GM15510 (cell line): ENCODE results near the gene KREMEN2.

Experiments used
- POLR2A ChIP-seq: IDR thresholded peaks from 3 replicates; pipeline ENCODE4 v1.6.1; 2011; ENCODE audit warnings: borderline replicate concordance; ENCODE audit not compliant: insufficient read length; ENCODE audit errors: extremely low read depth

KREMEN2 gene

GRCh38 chr16:2981177-2981898 is 17.3 kb downstream of the KREMEN2 start:
- no peak for TF ChIP-seq POLR2A

DNA sequence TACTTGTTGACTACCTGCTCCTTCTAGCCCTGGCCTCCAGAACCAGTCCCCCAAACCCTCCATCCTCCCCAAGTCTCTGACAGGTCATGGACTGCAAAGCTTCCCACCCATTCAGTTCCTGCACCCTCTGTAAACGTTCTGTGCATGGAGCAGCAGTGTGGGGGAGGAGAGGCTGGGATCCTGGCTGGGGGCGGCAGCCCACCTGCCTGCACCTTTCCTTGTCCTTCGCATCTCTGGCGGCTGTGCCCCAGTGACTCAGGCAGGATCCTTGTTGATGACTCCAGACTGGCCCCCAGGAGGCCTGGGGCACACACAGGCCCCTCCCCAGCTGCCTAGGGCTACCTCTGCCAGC is 17.8 kb downstream of the KREMEN2 start:
- TF ChIP-seq POLR2A = no peak

DNA sequence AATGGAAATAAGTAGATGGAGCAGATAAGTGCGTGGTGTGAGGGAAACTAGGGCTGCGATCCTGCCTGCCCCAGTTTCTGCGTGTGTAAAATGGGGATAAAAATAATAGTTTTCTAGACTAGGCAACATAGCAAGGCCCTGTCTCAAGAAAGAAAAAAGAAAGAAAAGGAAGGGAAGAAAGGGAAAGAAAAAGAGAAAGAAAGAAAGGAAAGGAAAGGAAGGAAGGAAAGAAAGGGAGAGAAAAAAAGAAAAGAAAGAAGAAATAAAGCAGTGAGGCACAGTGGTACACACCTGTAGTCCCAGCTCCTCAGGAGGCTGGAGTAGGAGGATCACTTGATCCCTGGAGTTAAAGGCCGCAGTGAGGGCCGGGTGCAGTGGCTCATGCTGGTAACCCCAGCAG is 18.3 kb downstream of the KREMEN2 start:
- TF ChIP-seq POLR2A = no peak

DNA sequence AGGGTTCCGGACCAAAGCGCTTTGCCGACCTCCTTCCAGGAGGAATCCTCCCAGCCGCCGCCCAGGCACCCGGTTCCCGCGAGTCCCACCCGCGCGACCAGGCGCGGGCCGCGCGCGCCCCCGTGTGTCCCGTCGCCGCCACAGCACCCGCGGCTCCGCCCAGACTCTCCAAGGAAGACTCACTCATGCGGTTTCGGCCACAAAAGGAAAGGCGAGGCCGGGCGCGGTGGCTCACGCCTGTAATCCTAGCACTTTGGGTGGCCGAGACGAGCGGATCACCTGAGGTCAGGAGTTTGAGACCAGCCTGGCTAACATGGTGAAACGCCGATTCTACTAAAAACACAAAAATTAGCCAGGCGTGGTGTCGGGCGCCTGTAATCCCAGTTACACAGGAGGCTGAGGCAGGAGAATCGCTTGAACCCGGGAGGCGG is 19.6 kb downstream of the KREMEN2 start:
- no peak for TF ChIP-seq POLR2A

DNA sequence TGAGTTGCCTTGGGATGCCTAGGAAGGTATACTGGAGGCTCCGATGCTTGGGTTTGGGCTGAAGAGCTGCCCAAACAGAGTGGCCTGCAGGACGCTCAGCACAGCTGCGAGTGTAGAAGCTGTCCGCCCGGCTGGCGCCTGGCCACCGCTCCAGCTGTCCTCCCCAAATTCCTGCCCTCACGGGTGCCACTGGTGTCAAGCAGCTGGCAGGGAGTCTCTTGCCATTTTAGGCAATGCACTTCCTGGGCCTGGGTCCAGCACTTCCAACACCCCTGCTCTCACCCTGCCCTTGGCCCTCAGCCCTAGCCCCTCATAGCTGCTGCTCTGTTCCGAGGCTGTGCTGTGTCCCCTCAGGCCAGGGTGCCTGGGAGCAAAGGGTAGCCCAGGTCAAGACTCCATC is 21.4 kb downstream of the KREMEN2 start:
- TF ChIP-seq POLR2A = no peak

DNA sequence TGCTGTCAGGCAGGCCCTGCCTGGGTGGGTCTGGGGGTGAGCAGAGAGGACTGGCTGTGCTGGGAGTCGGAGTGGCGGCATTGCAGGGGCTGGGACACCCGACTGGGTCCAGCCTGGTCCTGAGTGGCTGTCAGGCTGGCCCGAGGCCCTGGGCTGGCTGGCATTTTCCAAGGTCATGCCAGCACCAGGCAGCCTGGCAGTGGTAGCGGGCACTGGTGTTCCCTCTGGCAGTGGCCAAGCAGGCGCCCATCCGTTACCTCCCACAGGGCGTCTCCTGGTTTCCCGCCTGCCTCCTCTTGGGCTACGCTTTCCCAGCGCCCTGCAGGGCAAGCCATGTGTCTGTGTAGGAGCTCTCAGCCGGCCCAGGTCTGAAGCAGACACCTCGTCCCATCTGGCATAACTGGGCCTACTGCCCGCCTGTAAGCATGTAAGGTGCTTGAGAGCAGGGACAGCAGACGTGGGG is 21.8 kb downstream of the KREMEN2 start:
- TF ChIP-seq POLR2A = no peak

DNA sequence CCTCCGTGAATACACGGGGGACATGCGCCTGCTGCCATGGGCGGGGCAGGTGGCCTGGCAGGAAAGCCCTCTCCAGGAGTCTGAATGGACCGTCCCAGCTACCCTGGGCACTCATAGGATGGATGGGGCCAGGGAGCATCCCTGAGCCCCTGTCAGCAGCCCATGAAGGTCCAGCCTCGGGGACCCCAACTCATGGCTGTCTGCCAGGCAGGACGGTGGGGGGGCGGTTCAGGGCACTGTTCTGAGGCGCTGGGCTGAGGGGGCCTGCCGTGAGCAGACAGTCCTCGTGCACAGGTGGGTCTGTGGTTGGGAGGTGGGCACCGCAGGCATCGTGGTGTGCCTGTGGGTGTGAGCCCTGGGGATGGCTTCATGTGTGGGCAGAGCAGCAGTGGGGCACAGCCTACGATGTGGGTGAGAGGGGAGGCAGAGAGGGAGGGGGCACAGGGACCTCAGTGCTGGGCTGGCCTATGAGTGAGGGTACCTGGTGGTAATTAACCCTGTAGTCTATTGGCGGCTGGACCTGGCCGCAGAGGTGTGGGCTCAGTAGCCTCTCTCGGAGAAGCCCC is 22.6 kb downstream of the KREMEN2 start:
- no peak for TF ChIP-seq POLR2A

GRCh38 chr16:2987286-2987685 is 23.2 kb downstream of the KREMEN2 start:
- TF ChIP-seq POLR2A = no peak

DNA sequence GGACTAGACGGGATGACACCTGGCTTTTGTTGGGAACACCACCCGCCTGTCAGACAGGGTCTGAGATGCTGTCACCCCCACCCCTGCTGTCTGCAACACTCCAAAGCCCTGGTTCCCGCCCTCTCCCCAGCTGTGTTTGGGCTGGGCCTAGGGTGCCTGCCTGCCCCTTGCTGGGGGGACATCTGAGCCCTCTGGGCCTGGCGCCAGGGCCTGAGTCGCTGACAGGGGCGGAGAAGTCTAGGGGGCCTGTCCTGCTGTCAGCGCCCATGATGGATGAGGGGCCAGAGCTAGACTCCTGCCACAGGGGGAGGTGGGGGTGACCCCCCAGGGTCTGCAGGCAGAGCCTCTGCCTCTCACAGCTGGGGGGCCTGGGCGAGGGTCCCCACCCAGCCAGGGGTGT is 23.8 kb downstream of the KREMEN2 start:
- no peak for TF ChIP-seq POLR2A

GRCh38 chr16:2988590-2989099 is 24.6 kb downstream of the KREMEN2 start:
- TF ChIP-seq POLR2A = no peak

- TF ChIP-seq POLR2A = no peak
These were observed 26.8 kb downstream of the KREMEN2 start for GRCh38 chr16:2990891-2991290.

GRCh38 chr16:2991566-2992261 is 27.6 kb downstream of the KREMEN2 start:
- TF ChIP-seq POLR2A = no peak

- TF ChIP-seq POLR2A = no peak
These were observed 28.5 kb downstream of the KREMEN2 start for GRCh38 chr16:2992383-2993081.

DNA sequence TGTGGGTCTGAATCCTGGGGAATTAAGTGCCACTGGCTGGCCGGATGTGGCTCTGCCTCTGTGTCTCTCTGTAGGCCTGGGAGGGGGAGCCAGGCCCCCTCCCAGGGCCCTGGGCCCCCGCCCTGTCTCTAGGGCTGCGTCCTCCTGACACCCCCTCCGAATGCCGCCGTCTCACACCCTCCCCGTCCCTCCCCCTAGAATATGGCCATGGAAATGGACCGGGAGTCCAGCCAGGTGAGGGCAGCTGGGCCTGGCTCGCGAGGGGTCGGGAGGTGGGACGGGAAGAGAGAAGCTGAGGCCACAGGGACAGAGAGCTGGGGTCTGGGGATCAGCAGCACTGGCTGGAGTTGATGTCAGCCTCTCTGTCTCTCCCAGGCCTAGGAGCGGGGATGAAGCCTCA is 32.2 kb downstream of the KREMEN2 start:
- TF ChIP-seq POLR2A = no peak

GRCh38 chr16:2999929-3000328 is 35.9 kb downstream of the KREMEN2 start:
- no peak for TF ChIP-seq POLR2A
